AG04449 (cell line): ENCODE data around the gene PCYOX1L.

Experiments used
- CTCF ChIA-PET: fragments of 350-600 bp; formaldehyde crosslinking; extraction: SDS; loops from one replicate; lab custom pipeline; 2021; ENCODE audit warnings: antibody characterized with exemption; lab: Yijun Ruan, JAX
- POLR2A ChIA-PET: fragments of 400-600, 350-600 bp; formaldehyde crosslinking; extraction: SDS; loops from one replicate; lab custom pipeline; 2020; ENCODE audit warnings: antibody characterized with exemption, inconsistent platforms; lab: Yijun Ruan, JAX
- DNase-seq: peaks from one replicate; pipeline ENCODE4 v3.0.0-alpha.2; 2010; ENCODE audit warnings: low read depth, low spot score
- H3K4me3 ChIP-seq: 2 replicates; pipeline ENCODE4 v1.5.1; 2011; ENCODE audit warnings: low read depth, mild to moderate bottlenecking, control low read depth, low read length
- CTCF ChIP-seq: IDR thresholded peaks from one replicate; pipeline ENCODE4 v1.5.1; 2011; ENCODE audit warnings: mild to moderate bottlenecking, moderate library complexity, low read length, control low read depth, inconsistent platforms; ENCODE audit not compliant: insufficient read depth; ENCODE audit errors: missing control alignments

Gene PCYOX1L

GRCh38 chr5:149376104-149376503 lies 18.3 kb downstream of the PCYOX1L start:
- no peak for TF ChIP-seq CTCF
- DNase-seq, result no peak
- ChIA-PET POLR2A (interaction anchor here (1.2 kb wide), 1 partner anchor 58 kb away, joined by 3 read pairs; no protein-coding TSS in a partner anchor), CTCF (interaction anchor here (0.7 to 21.8 kb wide), 7 partner anchors 7 to 186 kb away, joined by 3 to 519 read pairs (median 19); partner anchors contain the start of genes IL17B and PCYOX1L)
- no peak overlapping the region for H3K4me3 ChIP-seq

- POLR2A ChIA-PET, result interaction anchor here (0.6 to 1.2 kb wide), 3 partner anchors 30 to 57 kb away, joined by 3 to 4 read pairs (median 3); no protein-coding TSS in a partner anchor
Observed at GRCh38 chr5:149376711-149377447, 19.0 kb downstream of the PCYOX1L start.

GRCh38 chr5:149378241-149378820 lies 20.5 kb downstream of the PCYOX1L start:
- ChIA-PET POLR2A (no interaction called here), CTCF (interaction anchor here (2.0 to 21.8 kb wide), 5 partner anchors 7 to 63 kb away, joined by 17 to 737 read pairs (median 470); partner anchors contain the start of gene IL17B)
- DNase-seq, result no peak
- TF ChIP-seq CTCF, result no peak
- H3K4me3 ChIP-seq, result no peak overlapping the region

More at GRCh38 chr5:149376711-149377447, 19.0 kb downstream of the PCYOX1L start:
- no peak for DNase-seq
- no peak overlapping the region for H3K4me3 ChIP-seq
- TF ChIP-seq CTCF, result no peak
- CTCF ChIA-PET, result interaction anchor here (0.9 to 21.8 kb wide), 7 partner anchors 8 to 188 kb away, joined by 3 to 519 read pairs (median 19); partner anchors contain the start of gene IL17B

- no peak within 1 kb of the TSS for H3K4me3 ChIP-seq
- POLR2A ChIA-PET, result interaction anchor here (1.2 to 4.3 kb wide), 2 partner anchors 29 to 55 kb away, joined by 3 to 19 read pairs; no protein-coding TSS in a partner anchor
- TF ChIP-seq CTCF, result no peak
- no peak for DNase-seq
- CTCF ChIA-PET, result interaction anchor here (0.5 to 21.8 kb wide), 10 partner anchors 11 to 188 kb away, joined by 3 to 737 read pairs (median 4); no protein-coding TSS in a partner anchor
Observed at GRCh38 chr5:149379177-149379761, 21.4 kb downstream of the PCYOX1L start, which contains the start of gene IL17B. Gene IL17B, minus strand, starts transcription at chr5:149379292. Its CDS starts 67 bp downstream, at chr5:149379225.

GRCh38 chr5:149379818-149380374 lies 22.1 kb downstream of the PCYOX1L start:
- no peak for DNase-seq
- ChIA-PET POLR2A (interaction anchor here (1.2 to 4.3 kb wide), 2 partner anchors 29 to 54 kb away, joined by 3 to 19 read pairs; no protein-coding TSS in a partner anchor), CTCF (interaction anchor here (0.8 to 21.8 kb wide), 13 partner anchors 10 to 238 kb away, joined by 3 to 737 read pairs (median 4); no protein-coding TSS in a partner anchor)
- no peak overlapping the region for H3K4me3 ChIP-seq
- no peak for TF ChIP-seq CTCF
